ENCODE data around the gene PDE4A. TPM values are rescaled to one million over a fixed set of nuclear protein-coding genes. Genes with fewer than 3 reads are reported as not detected.
A peak's percentile ranks its signal among the peaks of the same experiment; 100 is the strongest.
"Not testable (repeated sequence)": the region's sequence is repeated elsewhere in the genome, so short reads cannot be mapped to it uniquely, and the experiment has no call there.

The PDE4A gene
- total and polyA plus RNA-seq, 7 donors, result 4.1 to 29.0 (median 14.4) TPM

- no peaks in the 10 kb centered on the region for H3K27me3 ChIP-seq (ENCODE audit: insufficient read depth in 3 of 3, low read length in 2 of 3)
- ATAC-seq (peak in 1 of 4 donors; percentile 3), DNase-seq (no peak)
- H3K36me3 ChIP-seq (ENCODE audit: insufficient read depth in 1 of 2, low read depth in 1 of 2), result peaks cover 0 to 23% of the 10 kb centered on the region in 2 donors
- WGBS, 3 donors, result 0 to 1% (median 0%) methylated on average over 10 of the region's 10 CpGs
- TF ChIP-seq, protein P1, sequence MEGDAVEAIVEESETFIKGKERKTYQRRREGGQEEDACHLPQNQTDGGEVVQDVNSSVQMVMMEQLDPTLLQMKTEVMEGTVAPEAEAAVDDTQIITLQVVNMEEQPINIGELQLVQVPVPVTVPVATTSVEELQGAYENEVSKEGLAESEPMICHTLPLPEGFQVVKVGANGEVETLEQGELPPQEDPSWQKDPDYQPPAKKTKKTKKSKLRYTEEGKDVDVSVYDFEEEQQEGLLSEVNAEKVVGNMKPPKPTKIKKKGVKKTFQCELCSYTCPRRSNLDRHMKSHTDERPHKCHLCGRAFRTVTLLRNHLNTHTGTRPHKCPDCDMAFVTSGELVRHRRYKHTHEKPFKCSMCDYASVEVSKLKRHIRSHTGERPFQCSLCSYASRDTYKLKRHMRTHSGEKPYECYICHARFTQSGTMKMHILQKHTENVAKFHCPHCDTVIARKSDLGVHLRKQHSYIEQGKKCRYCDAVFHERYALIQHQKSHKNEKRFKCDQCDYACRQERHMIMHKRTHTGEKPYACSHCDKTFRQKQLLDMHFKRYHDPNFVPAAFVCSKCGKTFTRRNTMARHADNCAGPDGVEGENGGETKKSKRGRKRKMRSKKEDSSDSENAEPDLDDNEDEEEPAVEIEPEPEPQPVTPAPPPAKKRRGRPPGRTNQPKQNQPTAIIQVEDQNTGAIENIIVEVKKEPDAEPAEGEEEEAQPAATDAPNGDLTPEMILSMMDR (IDR thresholded peaks at IDR 0.05), result no peak
- peak overlapping the region; percentile 85 for H3K4me3 ChIP-seq
- H3K27ac ChIP-seq, result peak overlapping the region; percentile 80
- H3K9me3 ChIP-seq, result no peaks in the 10 kb centered on the region
- peaks cover 6% of the 10 kb centered on the region for H3K4me1 ChIP-seq
- intact Hi-C loops (cut with DNase I), result loop anchor here in 1 of 2 donors (5.0 kb wide), 1 partner anchor 48 kb away; the partner anchor contains the start of gene RAVER1
Measured at GRCh38 chr19:10379880-10380312, 40.4 kb upstream of the PDE4A start.

- intact Hi-C loops (cut with DNase I), result loop anchor here in 1 of 2 donors (5.0 kb wide), 1 partner anchor 48 kb away; the partner anchor contains the start of gene RAVER1
- H3K27me3 ChIP-seq (ENCODE audit: insufficient read depth in 3 of 3, low read length in 2 of 3), result no peaks in the 10 kb centered on the region
Measured at GRCh38 chr19:10380313-10381102, 39.8 kb upstream of the PDE4A start, which contains the start of gene TYK2. Gene TYK2, minus strand, starts transcription at chr19:10380572. Its CDS starts 2,166 bp downstream, at chr19:10378406.

GRCh38 chr19:10383223-10383499, 37.2 kb upstream of the PDE4A start:
- not testable (repeated sequence) for H3K27ac ChIP-seq; H3K9me3 ChIP-seq; H3K4me3 ChIP-seq; ATAC-seq; H3K27me3 ChIP-seq (ENCODE audit: insufficient read depth in 3 of 3, low read length in 2 of 3); DNase-seq; H3K4me1 ChIP-seq
- intact Hi-C loops (cut with DNase I), result loop anchor here in 1 of 2 donors (5.0 kb wide), 1 partner anchor 51 kb away; the partner anchor contains the start of gene RAVER1
- 82 to 88% (median 84%) methylated on average over 8 of the region's 8 CpGs for WGBS, 3 donors
- peaks cover 0 to 11% of the 10 kb centered on the region in 2 donors for H3K36me3 ChIP-seq (ENCODE audit: insufficient read depth in 1 of 2, low read depth in 1 of 2)

More at GRCh38 chr19:10380313-10381102, 39.8 kb upstream of the PDE4A start, which contains the start of gene TYK2:
- TF ChIP-seq, protein P1 (IDR thresholded peaks at IDR 0.05), result no peak
- DNase-seq (peak; percentile 95 to 98), ATAC-seq (peak; percentile 98 to 100 (median 99))
- Histone ChIP-seq H3K36me3 (ENCODE audit: insufficient read depth in 1 of 2, low read depth in 1 of 2) (peaks cover 0 to 18% of the 10 kb centered on the region in 2 donors), H3K4me3 (peak within 1 kb of the TSS; percentile 85), H3K4me1 (peaks cover 6% of the 10 kb centered on the region), H3K27ac (peak within 1 kb of the TSS; percentile 80), H3K9me3 (no peaks in the 10 kb centered on the region)
- 0% methylated on average over 51 to 58 of the region's 58 CpGs for WGBS, 3 donors

GRCh38 chr19:10384580-10384979, 35.8 kb upstream of the PDE4A start:
- intact Hi-C loops (cut with DNase I), result loop anchor here in 1 of 2 donors (5.0 kb wide), 1 partner anchor 52 kb away; the partner anchor contains the start of gene RAVER1
- no peaks in the 10 kb centered on the region for H3K36me3 ChIP-seq (ENCODE audit: insufficient read depth in 1 of 2, low read depth in 1 of 2)
- no peak overlapping the region for H3K4me3 ChIP-seq
- no peak for ATAC-seq
- DNase-seq, result no peak
- H3K27me3 ChIP-seq (ENCODE audit: insufficient read depth in 3 of 3, low read length in 2 of 3), result no peaks in the 10 kb centered on the region
- H3K4me1 ChIP-seq, result peaks cover 3% of the 10 kb centered on the region
- 67 to 81% (median 75%) methylated on average over 9 of the region's 9 CpGs for WGBS, 3 donors
- TF ChIP-seq, protein P1 (IDR thresholded peaks at IDR 0.05), result no peak
- H3K9me3 ChIP-seq, result no peaks in the 10 kb centered on the region
- H3K27ac ChIP-seq, result no peak overlapping the region

- peak; percentile 87 to 91 for DNase-seq
- WGBS, 3 donors, result 0% methylated on average over 3 of the region's 3 CpGs
- Histone ChIP-seq H3K4me3 (no peak overlapping the region), H3K4me1 (no peaks in the 10 kb centered on the region), H3K36me3 (ENCODE audit: insufficient read depth in 1 of 2, low read depth in 1 of 2) (peaks cover 4 to 35% of the 10 kb centered on the region in 2 donors), H3K27ac (no peak overlapping the region), H3K27me3 (ENCODE audit: insufficient read depth in 3 of 3, low read length in 2 of 3) (no peaks in the 10 kb centered on the region), H3K9me3 (no peaks in the 10 kb centered on the region)
- TF ChIP-seq, protein P1 (IDR thresholded peaks at IDR 0.05), result peak; percentile 93
- intact Hi-C loops (cut with DNase I), result loop anchor here in 1 of 2 donors (2.0 kb wide), 1 partner anchor 120 kb away; no protein-coding TSS in a partner anchor
- ATAC-seq, result peak; percentile 64 to 80 (median 76)
Measured at GRCh38 chr19:10388957-10389356, 31.4 kb upstream of the PDE4A start.

Measured in psoas muscle (tissue), 8 donors.